A549 (cell line): Measurements from ENCODE around the gene NDUFC1. TPM values are rescaled to one million over a fixed set of nuclear protein-coding genes. Genes with fewer than 3 reads are reported as not detected.

Experiments used
- ATAC-seq, 2 experiments: fragments of 200-7000 bp in 1 of 2; fragments of >200 bp in 1 of 2; cut with Nextera tagmentation in 1 of 2; cut with Tn5 transposase in 1 of 2; 3 replicates each; pipeline versions ENCODE4 v1.8.0 to v1.9.1; 2018 to 2020; ENCODE audit warnings: mild to moderate bottlenecking in 1 of 2, moderate library complexity in 1 of 2
- CTCF ChIA-PET: fragments of 300-600 bp; sonication (Branson Sonifier 250); formaldehyde crosslinking; extraction: SDS; loops from one replicate; lab custom pipeline; 2021; ENCODE audit warnings: antibody characterized with exemption, inconsistent platforms; lab: Yijun Ruan, JAX
- POLR2A ChIA-PET: fragments of 350-600 bp; formaldehyde crosslinking; extraction: SDS; loops from one replicate; lab custom pipeline; 2021; ENCODE audit warnings: antibody characterized with exemption, inconsistent platforms; lab: Yijun Ruan, JAX
- DNase-seq, 2 experiments: peaks; one replicate each; pipeline versions ENCODE4 v3.0.0 to v3.0.0-alpha.2; 2011 to 2016; ENCODE audit warnings: low read depth in 1 of 2, low spot score in 1 of 2
- FAIRE-seq: peaks from 2 replicates; lab custom pipeline; 2011; peaks lifted over from hg19 to GRCh38; lab: Jason Lieb, UNC
- H3K27ac ChIP-seq, 2 experiments: fragments of >200 bp; sonication (Bioruptor Twin); formaldehyde crosslinking; 3 replicates each; pipeline ENCODE4 v1.5.1; 2016 to 2017
- H3K4me1 ChIP-seq: fragments of >200 bp; sonication (Bioruptor Twin); formaldehyde crosslinking; 3 replicates; pipeline ENCODE4 v1.6.1; 2016
- H3K4me2 ChIP-seq: fragments of >200 bp; sonication (Bioruptor Twin); formaldehyde crosslinking; 3 replicates; pipeline ENCODE4 v1.6.1; 2016
- H3K4me3 ChIP-seq: fragments of >200 bp; sonication (Bioruptor Twin); formaldehyde crosslinking; 3 replicates; pipeline ENCODE4 v1.5.1; 2016
- H3K9me3 ChIP-seq: fragments of >200 bp; sonication (Bioruptor Twin); formaldehyde crosslinking; 3 replicates; pipeline ENCODE4 v1.6.1; 2016
- BHLHE40 ChIP-seq: IDR thresholded peaks from 2 replicates; pipeline ENCODE4 v1.6.1; 2012; ENCODE audit warnings: low read depth, low read length, inconsistent platforms
- CEBPB ChIP-seq, 2 experiments: fragments of >200 bp in 1 of 2; sonication (Bioruptor Twin) in 1 of 2; formaldehyde crosslinking in 1 of 2; IDR thresholded peaks; 2 replicates each; pipeline ENCODE4 v1.6.1; 2012 to 2016
- CHD4 ChIP-seq: fragments of 200-600 bp; sonication (generic); IDR thresholded peaks from 2 replicates; pipeline ENCODE4 v1.6.1; 2016; ENCODE audit warnings: antibody characterized with exemption, mild to moderate bottlenecking, borderline replicate concordance
- EHMT2 ChIP-seq: fragments of 200-600 bp; sonication (generic); IDR thresholded peaks from 2 replicates; pipeline ENCODE4 v1.6.1; 2016; ENCODE audit warnings: antibody characterized with exemption, low read depth, mild to moderate bottlenecking, moderate library complexity
- ESRRA ChIP-seq: fragments of 150-350 bp; IDR thresholded peaks from 2 replicates; pipeline ENCODE4 v1.6.1; 2014; ENCODE audit warnings: mild to moderate bottlenecking, low read length, borderline replicate concordance
- HEYL ChIP-seq: fragments of 250-450 bp; sonication (Bioruptor Pico); IDR thresholded peaks from 2 replicates; pipeline ENCODE4 v1.8.0; 2021; ENCODE audit warnings: mild to moderate bottlenecking, moderate library complexity
- HOXA7 ChIP-seq: fragments of 250-450 bp; sonication (Bioruptor Pico); IDR thresholded peaks from 2 replicates; pipeline ENCODE4 v1.5.0; 2020; ENCODE audit warnings: mild to moderate bottlenecking, moderate library complexity
- JUN ChIP-seq, 2 experiments: fragments of >200 bp; sonication (Bioruptor Twin); formaldehyde crosslinking; IDR thresholded peaks; 2 replicates in 1 of 2; 3 replicates in 1 of 2; pipeline ENCODE4 v1.6.1; 2016 to 2017
- KDM1A ChIP-seq: fragments of 200-600 bp; sonication (generic); IDR thresholded peaks from 2 replicates; pipeline ENCODE4 v1.6.1; 2016; ENCODE audit warnings: low read depth, mild to moderate bottlenecking
- KDM5A ChIP-seq: fragments of 200-600 bp; sonication (generic); IDR thresholded peaks from 2 replicates; pipeline ENCODE4 v1.6.1; 2016; ENCODE audit warnings: antibody characterized with exemption, mild to moderate bottlenecking
- MAFK ChIP-seq: fragments of 450-650 bp; IDR thresholded peaks from 2 replicates; pipeline ENCODE4 v1.6.1; 2014; ENCODE audit not compliant: partially characterized antibody
- MYC ChIP-seq: IDR thresholded peaks from 2 replicates; pipeline ENCODE4 v1.6.1; 2012; ENCODE audit warnings: mild to moderate bottlenecking, inconsistent platforms, low read length, improper control_type of control experiment, borderline replicate concordance
- NPAS2 ChIP-seq: fragments of 250-450 bp; sonication (Bioruptor Pico); IDR thresholded peaks from 2 replicates; pipeline ENCODE4 v1.8.0; 2022; ENCODE audit warnings: mild to moderate bottlenecking, moderate library complexity, borderline replicate concordance
- RARB ChIP-seq: fragments of 250-450 bp; sonication (Bioruptor Pico); IDR thresholded peaks from 2 replicates; pipeline ENCODE4 v1.8.0; 2021; ENCODE audit warnings: mild to moderate bottlenecking, moderate library complexity
- RFX5 ChIP-seq: fragments of 450-650 bp; IDR thresholded peaks from 2 replicates; pipeline ENCODE4 v1.7.1; 2014; ENCODE audit warnings: antibody characterized with exemption, mild to moderate bottlenecking, moderate library complexity
- RNF2 ChIP-seq: fragments of 200-600 bp; sonication (generic); IDR thresholded peaks from 2 replicates; pipeline ENCODE4 v1.6.1; 2016; ENCODE audit warnings: low read depth, mild to moderate bottlenecking, antibody characterized with exemption, moderate library complexity, borderline replicate concordance
- SREBF2 ChIP-seq: fragments of 450-650 bp; IDR thresholded peaks from 2 replicates; pipeline ENCODE4 v1.6.1; 2014; ENCODE audit warnings: mild to moderate bottlenecking, moderate library complexity
- ZC3H11A ChIP-seq: fragments of 450-650 bp; IDR thresholded peaks from 2 replicates; pipeline ENCODE4 v1.6.1; 2014; ENCODE audit warnings: antibody characterized with exemption, mild to moderate bottlenecking
- ZNF302 ChIP-seq: fragments of 250-450 bp; sonication (Bioruptor Pico); IDR thresholded peaks from 2 replicates; pipeline ENCODE4 v1.9.0; 2021; ENCODE audit warnings: inconsistent platforms, mild to moderate bottlenecking, moderate library complexity
- WGBS: methylation state at CpG from one replicate; pipeline ENCODE4 v1.1.6; 2017; ENCODE audit errors: missing lambda C conversion rate; 5-methylcytosine and 5-hydroxymethylcytosine counted together
- polyA plus RNA-seq, 4 experiments: library from polyadenylated mRNA; depleted of rRNA in 3 of 4; stranded (reverse); fragments of >200 nt; fragmentation: RNase III in 1 of 4; extraction: RNeasy Plus Mini Kit Qiagen cat#74134 plus additional on column Dnase treatment in 1 of 4; gene quantifications; 2 replicates in 3 of 4; 3 replicates in 1 of 4; pipeline ENCODE4 v1.2.3, GENCODE V29; 2011 to 2017
- TF ChIP-seq, protein P1 (sequence below): IDR thresholded peaks from 2 replicates; pipeline ENCODE4 v1.6.1; 2012
- TF ChIP-seq, protein P2 (sequence below): fragments of 200-600 bp; sonication (generic); IDR thresholded peaks from 2 replicates; pipeline ENCODE4 v1.6.1; 2016; ENCODE audit warnings: antibody characterized with exemption, mild to moderate bottlenecking, moderate library complexity
- TF ChIP-seq, protein P3 (sequence below): fragments of 250-450 bp; sonication (Bioruptor Pico); IDR thresholded peaks from 2 replicates; pipeline ENCODE4 v1.5.0; 2020; ENCODE audit warnings: low read depth, mild to moderate bottlenecking, moderate library complexity
- TF ChIP-seq, protein P4 (sequence below): fragments of 250-450 bp; sonication (Bioruptor Pico); IDR thresholded peaks from 2 replicates; pipeline ENCODE4 v1.5.0; 2021; ENCODE audit warnings: mild to moderate bottlenecking, moderate library complexity, borderline replicate concordance

The NDUFC1 gene
- polyA plus RNA-seq, 2 of the 4 experiments (the other 2 are of a cell fraction), result 63.3 to 111 TPM

DNA sequence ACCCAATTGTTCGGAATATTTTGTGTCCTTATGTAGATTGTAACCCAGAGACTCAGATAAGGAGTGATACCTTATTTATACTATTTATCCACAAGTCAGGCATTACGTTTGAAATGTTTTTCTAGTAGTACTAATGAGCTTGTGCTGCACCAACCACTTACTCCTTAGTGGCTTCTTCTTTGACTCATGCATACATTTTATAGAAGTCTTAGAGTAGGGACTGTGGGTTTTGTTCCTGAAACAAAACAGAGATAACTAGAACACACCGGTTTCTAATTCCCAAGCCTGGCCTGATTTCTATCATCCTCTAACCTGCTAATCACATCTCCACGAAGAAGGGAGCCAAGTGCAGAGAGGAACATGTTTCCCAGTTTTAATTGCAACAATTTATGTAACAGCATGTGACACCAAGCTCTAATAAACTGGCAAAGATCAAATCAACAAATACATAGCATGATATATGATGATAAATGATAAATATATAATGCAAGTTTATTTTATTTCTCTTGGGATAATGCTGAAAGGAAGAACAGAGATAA, 54.5 kb downstream of the NDUFC1 start:
- no peak overlapping the region for H3K27ac ChIP-seq
- peaks cover 32% of the 10 kb centered on the region for H3K4me1 ChIP-seq
- no peak overlapping the region for H3K4me2 ChIP-seq
- CTCF ChIA-PET, result no interaction called here
- DNase-seq (no peak), ATAC-seq (no peak), FAIRE-seq (no peak)
- H3K4me3 ChIP-seq, result no peak overlapping the region
- POLR2A ChIA-PET, result no interaction called here
- TF ChIP-seq NPAS2 (CRISPR knock-in tag) (no peak), RFX5 (no peak), CHD4 (no peak), RNF2 (no peak), ZC3H11A (no peak), CEBPB (IDR thresholded peaks at IDR 0.05) (no peak)
- TF ChIP-seq, protein P1, sequence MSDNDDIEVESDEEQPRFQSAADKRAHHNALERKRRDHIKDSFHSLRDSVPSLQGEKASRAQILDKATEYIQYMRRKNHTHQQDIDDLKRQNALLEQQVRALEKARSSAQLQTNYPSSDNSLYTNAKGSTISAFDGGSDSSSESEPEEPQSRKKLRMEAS, result no peak
- H3K9me3 ChIP-seq, result no peaks in the 10 kb centered on the region
- WGBS, result 84% methylated on average over 4 of the region's 4 CpGs

DNA sequence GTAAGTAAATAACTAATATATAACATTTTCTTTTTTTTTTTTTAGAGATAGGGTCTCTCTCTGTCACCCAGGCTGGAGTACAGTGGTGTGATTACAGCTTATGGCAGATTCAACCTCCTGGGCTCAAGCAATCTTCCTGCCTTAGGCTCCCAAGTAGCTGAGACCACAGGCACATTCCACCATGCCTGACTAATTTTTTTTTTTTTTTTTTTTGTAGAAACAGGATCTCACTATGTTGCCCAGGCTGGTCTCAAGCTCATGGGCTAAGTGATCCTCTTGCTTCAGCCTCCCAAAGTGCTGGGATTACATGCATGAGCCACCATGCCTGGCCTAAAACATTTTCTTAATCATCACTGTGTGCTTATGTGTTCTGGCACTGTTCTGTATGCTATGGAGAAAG, 55.0 kb downstream of the NDUFC1 start:
- peaks cover 38% of the 10 kb centered on the region for H3K4me1 ChIP-seq
- no peak for FAIRE-seq
- H3K9me3 ChIP-seq, result no peaks in the 10 kb centered on the region
- no peak overlapping the region for H3K4me2 ChIP-seq
- POLR2A ChIA-PET, result no interaction called here
- no peak for ATAC-seq
- no peak overlapping the region for H3K4me3 ChIP-seq
- CTCF ChIA-PET, result no interaction called here
- H3K27ac ChIP-seq, result no peak overlapping the region
- no peak for DNase-seq
- TF ChIP-seq HOXA7 (no peak), ESRRA (no peak), CHD4 (no peak), MAFK (no peak), JUN (IDR thresholded peaks at IDR 0.05) (no peak), MYC (no peak), EHMT2 (no peak), KDM1A (no peak)
- TF ChIP-seq, protein P2, sequence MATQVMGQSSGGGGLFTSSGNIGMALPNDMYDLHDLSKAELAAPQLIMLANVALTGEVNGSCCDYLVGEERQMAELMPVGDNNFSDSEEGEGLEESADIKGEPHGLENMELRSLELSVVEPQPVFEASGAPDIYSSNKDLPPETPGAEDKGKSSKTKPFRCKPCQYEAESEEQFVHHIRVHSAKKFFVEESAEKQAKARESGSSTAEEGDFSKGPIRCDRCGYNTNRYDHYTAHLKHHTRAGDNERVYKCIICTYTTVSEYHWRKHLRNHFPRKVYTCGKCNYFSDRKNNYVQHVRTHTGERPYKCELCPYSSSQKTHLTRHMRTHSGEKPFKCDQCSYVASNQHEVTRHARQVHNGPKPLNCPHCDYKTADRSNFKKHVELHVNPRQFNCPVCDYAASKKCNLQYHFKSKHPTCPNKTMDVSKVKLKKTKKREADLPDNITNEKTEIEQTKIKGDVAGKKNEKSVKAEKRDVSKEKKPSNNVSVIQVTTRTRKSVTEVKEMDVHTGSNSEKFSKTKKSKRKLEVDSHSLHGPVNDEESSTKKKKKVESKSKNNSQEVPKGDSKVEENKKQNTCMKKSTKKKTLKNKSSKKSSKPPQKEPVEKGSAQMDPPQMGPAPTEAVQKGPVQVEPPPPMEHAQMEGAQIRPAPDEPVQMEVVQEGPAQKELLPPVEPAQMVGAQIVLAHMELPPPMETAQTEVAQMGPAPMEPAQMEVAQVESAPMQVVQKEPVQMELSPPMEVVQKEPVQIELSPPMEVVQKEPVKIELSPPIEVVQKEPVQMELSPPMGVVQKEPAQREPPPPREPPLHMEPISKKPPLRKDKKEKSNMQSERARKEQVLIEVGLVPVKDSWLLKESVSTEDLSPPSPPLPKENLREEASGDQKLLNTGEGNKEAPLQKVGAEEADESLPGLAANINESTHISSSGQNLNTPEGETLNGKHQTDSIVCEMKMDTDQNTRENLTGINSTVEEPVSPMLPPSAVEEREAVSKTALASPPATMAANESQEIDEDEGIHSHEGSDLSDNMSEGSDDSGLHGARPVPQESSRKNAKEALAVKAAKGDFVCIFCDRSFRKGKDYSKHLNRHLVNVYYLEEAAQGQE, result no peak
- TF ChIP-seq, protein P3, sequence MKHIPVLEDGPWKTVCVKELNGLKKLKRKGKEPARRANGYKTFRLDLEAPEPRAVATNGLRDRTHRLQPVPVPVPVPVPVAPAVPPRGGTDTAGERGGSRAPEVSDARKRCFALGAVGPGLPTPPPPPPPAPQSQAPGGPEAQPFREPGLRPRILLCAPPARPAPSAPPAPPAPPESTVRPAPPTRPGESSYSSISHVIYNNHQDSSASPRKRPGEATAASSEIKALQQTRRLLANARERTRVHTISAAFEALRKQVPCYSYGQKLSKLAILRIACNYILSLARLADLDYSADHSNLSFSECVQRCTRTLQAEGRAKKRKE (CRISPR knock-in tag), result no peak
- TF ChIP-seq, protein P4, sequence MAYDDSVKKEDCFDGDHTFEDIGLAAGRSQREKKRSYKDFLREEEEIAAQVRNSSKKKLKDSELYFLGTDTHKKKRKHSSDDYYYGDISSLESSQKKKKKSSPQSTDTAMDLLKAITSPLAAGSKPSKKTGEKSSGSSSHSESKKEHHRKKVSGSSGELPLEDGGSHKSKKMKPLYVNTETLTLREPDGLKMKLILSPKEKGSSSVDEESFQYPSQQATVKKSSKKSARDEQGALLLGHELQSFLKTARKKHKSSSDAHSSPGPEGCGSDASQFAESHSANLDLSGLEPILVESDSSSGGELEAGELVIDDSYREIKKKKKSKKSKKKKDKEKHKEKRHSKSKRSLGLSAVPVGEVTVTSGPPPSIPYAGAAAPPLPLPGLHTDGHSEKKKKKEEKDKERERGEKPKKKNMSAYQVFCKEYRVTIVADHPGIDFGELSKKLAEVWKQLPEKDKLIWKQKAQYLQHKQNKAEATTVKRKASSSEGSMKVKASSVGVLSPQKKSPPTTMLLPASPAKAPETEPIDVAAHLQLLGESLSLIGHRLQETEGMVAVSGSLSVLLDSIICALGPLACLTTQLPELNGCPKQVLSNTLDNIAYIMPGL (CRISPR knock-in tag), result no peak

DNA sequence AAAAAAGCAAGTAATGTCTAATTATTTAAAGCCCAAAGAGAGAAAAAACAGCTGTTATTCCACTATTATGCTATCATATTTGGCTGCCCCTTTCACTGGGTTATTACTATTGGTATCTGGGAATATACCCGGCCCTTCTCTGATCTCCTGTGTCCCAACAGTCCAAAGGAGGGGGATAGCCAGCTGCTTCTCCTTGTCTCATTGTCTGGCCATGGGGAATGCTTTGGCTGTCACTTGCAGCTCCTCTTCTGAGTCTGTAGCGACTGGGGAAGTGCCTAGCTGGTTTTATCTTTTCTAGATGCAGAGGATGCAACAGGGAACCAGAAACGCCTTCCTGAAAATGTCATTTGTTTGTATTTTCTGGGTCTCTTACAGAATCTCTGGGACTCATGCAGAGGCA, 56.1 kb downstream of the NDUFC1 start:
- FAIRE-seq (no peak), DNase-seq (no peak), ATAC-seq (no peak)
- H3K27ac ChIP-seq, result peak overlapping the region in 1 of 2 experiments; percentile 58; a peak in 3 of 6 replicates
- no peaks in the 10 kb centered on the region for H3K9me3 ChIP-seq
- H3K4me1 ChIP-seq, result peaks cover 41% of the 10 kb centered on the region
- POLR2A ChIA-PET, result no interaction called here
- WGBS, result 75% methylated on average over 3 of the region's 3 CpGs
- no peak overlapping the region for H3K4me3 ChIP-seq
- H3K4me2 ChIP-seq, result peak overlapping the region; percentile 63; the same call in 1 of the 3 replicates
- TF ChIP-seq HEYL (CRISPR knock-in tag), result no peak
- TF ChIP-seq, protein P4 (CRISPR knock-in tag), result no peak
- no peak for TF ChIP-seq KDM5A
- no peak for TF ChIP-seq BHLHE40
- TF ChIP-seq SREBF2, result no peak
- no peak for TF ChIP-seq RARB (CRISPR knock-in tag)
- TF ChIP-seq ZNF302, result no peak
- TF ChIP-seq, all 56 proteins: peak for 0
- CTCF ChIA-PET, result interaction anchor here (1.1 to 1.3 kb wide), 2 partner anchors 18 to 50 kb away, joined by 4 to 5 read pairs; no protein-coding TSS in a partner anchor
